ENCODE measurements around the gene ADGRV1. TPM values are rescaled to one million over a fixed set of nuclear protein-coding genes. Genes with fewer than 3 reads are reported as not detected.
"Not testable (repeated sequence)": the region's sequence is repeated elsewhere in the genome, so short reads cannot be mapped to it uniquely, and the experiment has no call there.

The ADGRV1 gene
- polyA plus RNA-seq, 1 of the 3 experiments (the other 2 are of a cell fraction), result 0.23 TPM

DNA sequence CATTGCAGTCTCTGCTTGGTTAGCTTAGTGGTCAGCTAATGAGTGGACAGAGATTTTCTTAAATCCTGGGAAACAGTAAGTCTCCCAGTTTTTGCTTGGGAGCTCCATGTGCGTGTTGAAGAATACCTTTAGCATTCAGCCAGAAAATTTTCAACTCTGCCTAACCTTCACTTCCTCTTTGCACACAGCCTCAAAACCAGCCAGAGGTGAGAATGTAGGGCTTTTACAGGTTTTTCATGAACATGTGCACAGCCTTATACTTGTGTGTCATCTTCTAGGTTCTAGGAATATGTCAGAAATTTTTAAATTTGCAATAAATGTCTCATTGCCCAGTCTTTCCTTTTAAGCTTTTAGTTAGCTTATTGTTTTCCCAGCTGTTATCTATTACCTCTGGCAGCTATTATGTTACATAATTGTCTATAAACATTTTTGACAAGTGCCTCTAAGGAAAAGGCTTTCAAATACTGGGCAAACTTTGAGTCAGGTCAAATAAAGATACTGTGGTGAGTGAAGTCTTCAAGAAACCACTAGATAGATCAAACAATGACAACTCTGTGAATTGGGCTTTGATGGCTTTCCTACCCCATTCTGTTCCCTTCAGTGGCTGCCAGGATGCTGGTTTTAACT, 12.7 kb downstream of the ADGRV1 start:
- Histone ChIP-seq H3K79me2 (ENCODE audit: insufficient read depth) (no peaks in the 10 kb centered on the region), H3K9ac (no peak overlapping the region), H2AFZ (ENCODE audit: low read depth) (no peak overlapping the region), H3K4me1 (ENCODE audit: control insufficient read depth in 1 of 2, insufficient read depth in 2 of 2, low read depth in 1 of 2, low read length in 1 of 2) (peaks cover 0 to 2% of the 10 kb centered on the region in 2 experiments; a peak in 2 of 4 replicates), H3K36me3 (replicated peaks in 1 of 2; ENCODE audit: control insufficient read depth in 1 of 2, insufficient read depth in 2 of 2, low read length in 1 of 2) (no peaks in the 10 kb centered on the region), H3F3A (replicated peaks; ENCODE audit: insufficient read depth) (no peaks in the 10 kb centered on the region), H3K4me2 (no peak overlapping the region), H3K9me2 (no peaks in the 10 kb centered on the region), H3K27me3 (ENCODE audit: insufficient read depth) (no peaks in the 10 kb centered on the region), H4K20me1 (ENCODE audit: insufficient read depth) (no peaks in the 10 kb centered on the region), H3K4me3 (ENCODE audit: low read depth in 2 of 2, low read length in 1 of 2) (no peak overlapping the region), H3K9me3 (no peaks in the 10 kb centered on the region), H3K27ac (ENCODE audit: low read depth in 2 of 2, low read length in 1 of 2) (no peak overlapping the region; a peak in 1 of 4 replicates)
- no peak for DNase-seq
- CTCF ChIA-PET, result interaction anchor here (0.9 to 1.7 kb wide), 2 partner anchors 9 to 10 kb away, joined by 3 read pairs; no protein-coding TSS in a partner anchor
- 50% methylated on average over 1 of the region's 1 CpG for WGBS (ENCODE audit: low lambda C conversion rate)
- POLR2A ChIA-PET, result no interaction called here
- TF ChIP-seq NRF1 (IDR thresholded peaks at IDR 0.05; ENCODE audit: low read depth, low read length) (no peak), SMC3 (IDR thresholded peaks at IDR 0.05; ENCODE audit: low read depth, low read length) (no peak), FOXM1 (IDR thresholded peaks at IDR 0.05; ENCODE audit: low read depth) (no peak), TEAD4 (IDR thresholded peaks at IDR 0.05; ENCODE audit: borderline replicate concordance, insufficient read depth) (no peak), GATA2 (CRISPR knock-in tag; IDR thresholded peaks at IDR 0.05) (no peak)
- TF ChIP-seq, protein P1, sequence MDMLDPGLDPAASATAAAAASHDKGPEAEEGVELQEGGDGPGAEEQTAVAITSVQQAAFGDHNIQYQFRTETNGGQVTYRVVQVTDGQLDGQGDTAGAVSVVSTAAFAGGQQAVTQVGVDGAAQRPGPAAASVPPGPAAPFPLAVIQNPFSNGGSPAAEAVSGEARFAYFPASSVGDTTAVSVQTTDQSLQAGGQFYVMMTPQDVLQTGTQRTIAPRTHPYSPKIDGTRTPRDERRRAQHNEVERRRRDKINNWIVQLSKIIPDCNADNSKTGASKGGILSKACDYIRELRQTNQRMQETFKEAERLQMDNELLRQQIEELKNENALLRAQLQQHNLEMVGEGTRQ (IDR thresholded peaks at IDR 0.05; ENCODE audit: borderline replicate concordance, low read depth, low read length), result no peak
- TF ChIP-seq, protein P2, sequence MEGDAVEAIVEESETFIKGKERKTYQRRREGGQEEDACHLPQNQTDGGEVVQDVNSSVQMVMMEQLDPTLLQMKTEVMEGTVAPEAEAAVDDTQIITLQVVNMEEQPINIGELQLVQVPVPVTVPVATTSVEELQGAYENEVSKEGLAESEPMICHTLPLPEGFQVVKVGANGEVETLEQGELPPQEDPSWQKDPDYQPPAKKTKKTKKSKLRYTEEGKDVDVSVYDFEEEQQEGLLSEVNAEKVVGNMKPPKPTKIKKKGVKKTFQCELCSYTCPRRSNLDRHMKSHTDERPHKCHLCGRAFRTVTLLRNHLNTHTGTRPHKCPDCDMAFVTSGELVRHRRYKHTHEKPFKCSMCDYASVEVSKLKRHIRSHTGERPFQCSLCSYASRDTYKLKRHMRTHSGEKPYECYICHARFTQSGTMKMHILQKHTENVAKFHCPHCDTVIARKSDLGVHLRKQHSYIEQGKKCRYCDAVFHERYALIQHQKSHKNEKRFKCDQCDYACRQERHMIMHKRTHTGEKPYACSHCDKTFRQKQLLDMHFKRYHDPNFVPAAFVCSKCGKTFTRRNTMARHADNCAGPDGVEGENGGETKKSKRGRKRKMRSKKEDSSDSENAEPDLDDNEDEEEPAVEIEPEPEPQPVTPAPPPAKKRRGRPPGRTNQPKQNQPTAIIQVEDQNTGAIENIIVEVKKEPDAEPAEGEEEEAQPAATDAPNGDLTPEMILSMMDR (IDR thresholded peaks at IDR 0.05), result no peak

DNA sequence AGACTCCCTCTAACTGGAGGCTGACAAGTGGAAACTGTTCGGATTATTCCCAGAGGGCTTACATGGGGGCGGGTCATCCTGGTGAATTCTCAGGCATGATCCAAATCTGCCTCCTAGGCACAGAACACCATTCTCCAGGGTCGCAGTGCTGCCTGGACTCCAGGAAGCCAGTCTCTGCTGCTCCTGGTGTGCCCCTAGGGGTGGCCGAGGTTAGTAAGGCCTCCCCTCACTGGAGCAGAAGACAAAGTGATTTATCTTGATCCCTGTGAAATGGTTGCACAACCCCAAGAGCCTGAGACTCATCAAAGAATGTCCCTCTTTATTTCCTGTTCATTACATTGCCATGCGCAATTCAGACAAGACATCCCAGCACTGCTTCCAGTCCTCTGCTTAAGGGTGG, 17.1 kb downstream of the ADGRV1 start:
- TF ChIP-seq SIN3A (IDR thresholded peaks at IDR 0.05; ENCODE audit: borderline replicate concordance, low read depth, low read length) (no peak), ELF1 (IDR thresholded peaks at IDR 0.05) (no peak), TEAD4 (IDR thresholded peaks at IDR 0.05; ENCODE audit: borderline replicate concordance, insufficient read depth) (no peak), GATA2 (CRISPR knock-in tag; IDR thresholded peaks at IDR 0.05) (no peak), NRF1 (IDR thresholded peaks at IDR 0.05; ENCODE audit: low read depth, low read length) (no peak), NFIC (IDR thresholded peaks at IDR 0.05; ENCODE audit: borderline replicate concordance) (no peak), EP300 (IDR thresholded peaks at IDR 0.05; ENCODE audit: borderline replicate concordance in 1 of 2, low read depth in 1 of 2, low read length in 1 of 2) (no peak), YY1 (IDR thresholded peaks at IDR 0.05; ENCODE audit: low read depth) (no peak)
- TF ChIP-seq, protein P3, sequence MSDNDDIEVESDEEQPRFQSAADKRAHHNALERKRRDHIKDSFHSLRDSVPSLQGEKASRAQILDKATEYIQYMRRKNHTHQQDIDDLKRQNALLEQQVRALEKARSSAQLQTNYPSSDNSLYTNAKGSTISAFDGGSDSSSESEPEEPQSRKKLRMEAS (IDR thresholded peaks at IDR 0.05; ENCODE audit: low read depth), result no peak
- H3K4me1 ChIP-seq (ENCODE audit: control insufficient read depth in 1 of 2, insufficient read depth in 2 of 2, low read depth in 1 of 2, low read length in 1 of 2), result peaks cover 0 to 2% of the 10 kb centered on the region in 2 experiments; a peak in 2 of 4 replicates
- H3K9me3 ChIP-seq, result no peaks in the 10 kb centered on the region
- no peak overlapping the region for H3K27ac ChIP-seq (ENCODE audit: low read depth in 2 of 2, low read length in 1 of 2)
- DNase-seq, result no peak
- no peaks in the 10 kb centered on the region for H3K9me2 ChIP-seq
- no peaks in the 10 kb centered on the region for H3K36me3 ChIP-seq (replicated peaks in 1 of 2; ENCODE audit: control insufficient read depth in 1 of 2, insufficient read depth in 2 of 2, low read length in 1 of 2)
- H2AFZ ChIP-seq (ENCODE audit: low read depth), result no peak overlapping the region
- H3K9ac ChIP-seq, result no peak overlapping the region
- WGBS (ENCODE audit: low lambda C conversion rate), result 55% methylated on average over 3 of the region's 5 CpGs
- no peak overlapping the region for H3K4me2 ChIP-seq
- no peaks in the 10 kb centered on the region for H4K20me1 ChIP-seq (ENCODE audit: insufficient read depth)
- H3K4me3 ChIP-seq (ENCODE audit: low read depth in 2 of 2, low read length in 1 of 2), result no peak overlapping the region
- no peaks in the 10 kb centered on the region for H3K79me2 ChIP-seq (ENCODE audit: insufficient read depth)
- H3F3A ChIP-seq (replicated peaks; ENCODE audit: insufficient read depth), result no peaks in the 10 kb centered on the region
- no peaks in the 10 kb centered on the region for H3K27me3 ChIP-seq (ENCODE audit: insufficient read depth)
- ChIA-PET CTCF (no interaction called here), POLR2A (no interaction called here)

DNA sequence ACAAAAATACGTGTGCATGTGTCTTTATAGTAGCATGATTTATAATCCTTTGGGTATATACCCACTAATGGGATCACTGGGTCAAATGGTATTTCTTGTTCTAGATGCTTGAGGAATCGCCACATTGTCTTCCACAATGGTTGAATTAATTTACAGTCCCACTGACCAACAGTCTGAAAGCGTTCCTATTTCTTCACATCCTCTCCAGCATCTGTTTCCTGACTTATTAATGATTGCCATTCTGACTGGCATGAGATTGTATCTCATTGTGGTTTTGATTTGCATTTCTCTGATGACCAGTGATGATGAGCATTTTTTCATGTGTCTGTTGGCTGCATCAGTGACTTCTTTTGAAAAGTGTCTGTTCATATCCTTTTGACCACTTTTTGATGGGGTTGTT, 18.0 kb downstream of the ADGRV1 start:
- H3K9me2 ChIP-seq; H2AFZ ChIP-seq (ENCODE audit: low read depth); H3K9ac ChIP-seq; H3F3A ChIP-seq (replicated peaks; ENCODE audit: insufficient read depth); DNase-seq; H3K27ac ChIP-seq (ENCODE audit: low read depth in 2 of 2, low read length in 1 of 2); H3K4me3 ChIP-seq (ENCODE audit: low read depth in 2 of 2, low read length in 1 of 2); H4K20me1 ChIP-seq (ENCODE audit: insufficient read depth); H3K36me3 ChIP-seq (replicated peaks in 1 of 2; ENCODE audit: control insufficient read depth in 1 of 2, insufficient read depth in 2 of 2, low read length in 1 of 2); H3K4me2 ChIP-seq; H3K4me1 ChIP-seq (ENCODE audit: control insufficient read depth in 1 of 2, insufficient read depth in 2 of 2, low read depth in 1 of 2, low read length in 1 of 2); H3K27me3 ChIP-seq (ENCODE audit: insufficient read depth); H3K9me3 ChIP-seq; POLR2A ChIA-PET; H3K79me2 ChIP-seq (ENCODE audit: insufficient read depth): not testable (repeated sequence)
- 48% methylated on average over 3 of the region's 3 CpGs for WGBS (ENCODE audit: low lambda C conversion rate)
- CTCF ChIA-PET, result interaction anchor here (0.6 kb wide), 1 partner anchor 114 kb away, joined by 3 read pairs; no protein-coding TSS in a partner anchor

DNA sequence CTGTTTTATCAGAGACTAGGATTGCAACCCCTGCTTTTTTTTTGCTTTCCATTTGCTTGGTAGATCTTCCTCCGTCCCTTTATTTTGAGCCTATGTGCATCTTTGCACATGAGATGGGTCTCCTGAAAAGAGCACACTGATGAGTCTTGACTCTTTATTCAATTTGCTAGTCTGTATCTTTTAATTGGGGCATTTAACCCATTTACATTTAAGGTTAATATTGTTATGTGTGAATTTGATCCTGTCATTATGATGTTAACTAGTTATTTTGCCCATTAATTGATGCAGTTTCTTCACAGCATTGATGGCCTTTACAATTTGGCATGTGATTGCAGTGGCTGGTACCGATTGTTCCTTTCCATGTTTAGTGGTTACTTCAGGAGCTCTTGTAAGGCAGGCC, 21.3 kb downstream of the ADGRV1 start:
- H3F3A ChIP-seq (replicated peaks; ENCODE audit: insufficient read depth); CTCF ChIA-PET; H3K27me3 ChIP-seq (ENCODE audit: insufficient read depth); H2AFZ ChIP-seq (ENCODE audit: low read depth); H3K9me2 ChIP-seq; DNase-seq; H3K36me3 ChIP-seq (replicated peaks in 1 of 2; ENCODE audit: control insufficient read depth in 1 of 2, insufficient read depth in 2 of 2, low read length in 1 of 2); H3K79me2 ChIP-seq (ENCODE audit: insufficient read depth); H3K4me2 ChIP-seq; H3K9me3 ChIP-seq; H3K4me1 ChIP-seq (ENCODE audit: control insufficient read depth in 1 of 2, insufficient read depth in 2 of 2, low read depth in 1 of 2, low read length in 1 of 2); H3K9ac ChIP-seq; H3K4me3 ChIP-seq (ENCODE audit: low read depth in 2 of 2, low read length in 1 of 2); POLR2A ChIA-PET; H3K27ac ChIP-seq (ENCODE audit: low read depth in 2 of 2, low read length in 1 of 2); H4K20me1 ChIP-seq (ENCODE audit: insufficient read depth): not testable (repeated sequence)
- WGBS (ENCODE audit: low lambda C conversion rate), result 12% methylated on average over 2 of the region's 2 CpGs

Measured in SK-N-SH (cell line).